ENCODE results near the gene BNC2. TPM values are rescaled to one million over a fixed set of nuclear protein-coding genes. Genes with fewer than 3 reads are reported as not detected.

The BNC2 gene
- not detected in 2 replicates for total RNA-seq (2016; rRNA removed; fragmentation: Illumina TruSeq; extraction: Trizol)
- not detected in 2 replicates for total RNA-seq (2016; cell fraction: cytosol; rRNA removed; fragmentation: Illumina TruSeq; extraction: Trizol; ENCODE audit: low read depth)
- total RNA-seq (2016; cell fraction: insoluble cytoplasmic fraction; rRNA removed; fragmentation: Illumina TruSeq; extraction: Trizol), result not detected in 2 replicates
- not detected in 2 replicates for total RNA-seq (2016; cell fraction: membrane; rRNA removed; fragmentation: Illumina TruSeq; extraction: Trizol)
- not detected in 2 replicates for total RNA-seq (2016; cell fraction: nucleus; rRNA removed; fragmentation: Illumina TruSeq; extraction: Trizol)
- not detected in 2 replicates for polyA plus RNA-seq (2011; rRNA removed)
- polyA plus RNA-seq (2011; cell fraction: cytosol; rRNA removed), result not detected in 2 replicates
- not detected in 2 replicates for polyA plus RNA-seq (2011; cell fraction: nucleus; rRNA removed)
- polyA plus RNA-seq (2012), result not detected in 2 replicates
- not detected in 2 replicates for polyA plus RNA-seq (2016; cell fraction: cytosol; fragmentation: Illumina TruSeq; extraction: Trizol; ENCODE audit: low read depth)
- polyA plus RNA-seq (2016; cell fraction: insoluble cytoplasmic fraction; fragmentation: Illumina TruSeq; extraction: Trizol; ENCODE audit: low read depth), result not detected in 2 replicates
- not detected in 2 replicates for polyA plus RNA-seq (2016; cell fraction: membrane; fragmentation: Illumina TruSeq; extraction: Trizol; ENCODE audit: low read depth)
- not detected in 2 replicates for polyA plus RNA-seq (2016; cell fraction: nucleus; fragmentation: Illumina TruSeq; extraction: Trizol; ENCODE audit: insufficient read depth, low read depth)
- polyA minus RNA-seq (2011; rRNA and poly(A)+ RNA removed; ENCODE audit: low replicate concordance), result 4.4 TPM in 1 of 2 replicates, not detected in the other
- not detected in 2 replicates for polyA minus RNA-seq (2011; cell fraction: cytosol; rRNA and poly(A)+ RNA removed)
- polyA minus RNA-seq (2011; cell fraction: nucleus; rRNA and poly(A)+ RNA removed), result not detected in 2 replicates
- Bru-seq, nascent RNA, result percentile 2 among the genes with signal in this experiment
- percentile 2 among the genes with signal in this experiment for BruChase-seq, experiment 1, labeled RNA remaining after a 6-hour chase
- percentile 1 among the genes with signal in this experiment for BruChase-seq, experiment 2, labeled RNA remaining after a 2-hour chase
- long read RNA-seq, experiment 1, result 0 reads
- long read RNA-seq, experiment 2, result 0 reads

- peak; percentile 70 for ATAC-seq
- WGBS (ENCODE audit: low lambda C conversion rate), result 3% methylated on average over 51 of the region's 58 CpGs
- peak within 1 kb of the TSS; percentile 45 for H3K4me2 ChIP-seq (ENCODE audit: low read depth, low read length)
- no peaks in the 10 kb centered on the region for H3K9me3 ChIP-seq (ENCODE audit: low read length)
- no peaks in the 10 kb centered on the region for H4K20me1 ChIP-seq (ENCODE audit: insufficient read depth, low read length)
- no peak for DNase-seq (ENCODE audit: low spot score)
- H3K27ac ChIP-seq (ENCODE audit: extremely low read length, insufficient read depth, low read length), result no peak within 1 kb of the TSS
- no peak for FAIRE-seq
- H3K4me1 ChIP-seq (ENCODE audit: insufficient read depth, low read length), result no peaks in the 10 kb centered on the region
- no peaks in the 10 kb centered on the region for H3K36me3 ChIP-seq (replicated peaks in 1 of 2; ENCODE audit: control insufficient read depth in 1 of 2, insufficient read depth in 2 of 2, low read length in 2 of 2)
- ChIA-PET CTCF (ENCODE audit: low intra/inter-chr PET ratio, low total read pairs) (no interaction called here), POLR2A (no interaction called here)
- H3K27me3 ChIP-seq (ENCODE audit: control insufficient read depth in 1 of 2, insufficient read depth in 2 of 2, low read length in 2 of 2), result peaks cover 5 to 40% of the 10 kb centered on the region in 2 experiments; a peak in 4 of 5 replicates
- no TSS peak for BruUV-seq (replicated peaks)
- no peaks in the 10 kb centered on the region for H3K79me2 ChIP-seq (ENCODE audit: insufficient read depth, low read length)
- TF ChIP-seq SCMH1 (CRISPR knock-in tag; IDR thresholded peaks at IDR 0.05; ENCODE audit: borderline replicate concordance) (no peak), SETDB1 (CRISPR knock-in tag; IDR thresholded peaks at IDR 0.05; ENCODE audit: borderline replicate concordance) (no peak), ZNF687 (CRISPR knock-in tag; IDR thresholded peaks at IDR 0.05) (0 out of 2 replicates have a peak, but pooled peaks have one; percentile 10)
- H3K9ac ChIP-seq (ENCODE audit: insufficient read depth, low read depth, low read length), result no peak within 1 kb of the TSS
- in situ Hi-C loops (cut with HindIII; ENCODE audit: extremely low pct_ligation_motif_present, low pct_unique_long_range_greater_than_20kb), result no loop called here
- intact Hi-C loops (cut with micrococcal nuclease; ENCODE audit: unreplicated experiment), result no loop called here
- peak within 1 kb of the TSS; percentile 12 to 28 (median 28); a peak in 4 of 6 replicates for H3K4me3 ChIP-seq (replicated peaks in 1 of 3; ENCODE audit: insufficient read depth in 1 of 3, low read depth in 2 of 3, low read length in 3 of 3)
- H2AFZ ChIP-seq (ENCODE audit: low read length), result no peak within 1 kb of the TSS
Observed at GRCh38 chr9:16870596-16871335, at the start of gene BNC2. TSS of gene BNC2 (minus strand) at chr9:16870670. CDS start at chr9:16870648, 22 bp downstream.
